Umbilical cord (tissue), 2 donors: ENCODE results near the gene NUF2. TPM values are rescaled to one million over a fixed set of nuclear protein-coding genes. Genes with fewer than 3 reads are reported as not detected.

Source experiments
- DNase-seq: peaks from one replicate; pipeline ENCODE4 v3.0.0-alpha.2; 2015; ENCODE audit warnings: low spot score
- total RNA-seq: library from RNA; depleted of rRNA; stranded (reverse); fragments of >200 nt; gene quantifications from one replicate; pipeline ENCODE4 v1.2.3, GENCODE V29; 2014; ENCODE audit warnings: low replicate concordance; ENCODE audit not compliant: insufficient read depth

Gene NUF2
- total RNA-seq, 1 donor from 2014 or later = 0.96 TPM

- no peak for DNase-seq
Measured at GRCh38 chr1:163399976-163400601, 78.3 kb downstream of the NUF2 start.

GRCh38 chr1:163401211-163401610 is 79.5 kb downstream of the NUF2 start:
- DNase-seq = no peak

Other genes starting within 250 kb of the NUF2 start
- gene RGS5, start 119.0 kb upstream of the NUF2 start, total RNA-seq = 59.7 TPM